B cell (primary cell): Measurements from ENCODE around the gene TLR10.

Source experiments
- CTCF ChIP-seq: fragments of 200-600 bp; IDR thresholded peaks from one replicate; pipeline ENCODE4 v1.8.0; 2022; ENCODE audit warnings: antibody characterized with exemption, mild to moderate bottlenecking
- EZH2 ChIP-seq: IDR thresholded peaks from 2 replicates; pipeline ENCODE4 v1.6.1; 2012; ENCODE audit warnings: borderline replicate concordance, low read depth, mild to moderate bottlenecking, moderate library complexity, low read length; ENCODE audit not compliant: insufficient read depth, poor library complexity, severe bottlenecking

GRCh38 chr4:38775326-38775725 lies 7.5 kb downstream of the TLR10 start:
- no peak for TF ChIP-seq CTCF
- no peak for TF ChIP-seq EZH2
